ENCODE data around the gene LRRC4.

Gene LRRC4

DNA sequence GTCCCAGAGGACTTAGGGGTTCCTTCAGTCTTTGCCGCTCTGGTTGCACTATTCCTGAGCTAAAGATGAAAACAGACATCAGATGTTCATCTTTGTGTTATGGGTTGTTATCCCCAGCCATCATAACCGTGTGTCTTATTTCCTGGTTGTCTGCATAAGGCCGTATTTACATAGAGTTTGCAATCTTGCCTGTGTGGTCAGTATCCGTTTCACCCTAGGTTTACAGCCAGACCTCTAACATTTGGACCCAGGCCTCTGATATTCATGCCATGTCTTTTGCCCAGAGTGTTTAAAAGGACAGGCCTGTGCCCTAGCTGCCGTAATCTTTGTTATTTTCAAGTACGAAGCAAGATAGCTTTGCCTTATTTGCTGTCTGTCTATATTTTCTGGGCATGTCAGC is 26.6 kb downstream of the LRRC4 start:
- DNase-seq = no peak

DNA sequence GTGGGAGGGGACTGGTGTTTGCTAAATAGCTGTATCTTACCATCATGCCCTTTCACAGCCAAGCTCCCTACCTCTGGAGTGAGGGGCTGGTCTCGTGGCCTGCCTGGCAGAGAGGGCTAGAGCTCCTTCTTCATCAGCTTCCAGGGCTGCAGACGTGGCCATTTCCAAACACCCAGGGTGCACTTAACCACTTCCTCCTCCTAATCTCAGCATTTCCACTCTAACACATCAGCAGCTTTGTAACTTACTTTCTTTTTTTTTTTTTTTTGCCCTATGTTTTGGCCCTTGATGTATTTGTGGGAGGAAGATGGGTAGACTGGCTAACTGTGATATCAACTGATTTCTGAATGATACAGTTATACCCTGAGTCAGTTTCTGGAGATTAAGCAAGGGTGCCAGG is 27.4 kb downstream of the LRRC4 start:
- no peak for DNase-seq

DNA sequence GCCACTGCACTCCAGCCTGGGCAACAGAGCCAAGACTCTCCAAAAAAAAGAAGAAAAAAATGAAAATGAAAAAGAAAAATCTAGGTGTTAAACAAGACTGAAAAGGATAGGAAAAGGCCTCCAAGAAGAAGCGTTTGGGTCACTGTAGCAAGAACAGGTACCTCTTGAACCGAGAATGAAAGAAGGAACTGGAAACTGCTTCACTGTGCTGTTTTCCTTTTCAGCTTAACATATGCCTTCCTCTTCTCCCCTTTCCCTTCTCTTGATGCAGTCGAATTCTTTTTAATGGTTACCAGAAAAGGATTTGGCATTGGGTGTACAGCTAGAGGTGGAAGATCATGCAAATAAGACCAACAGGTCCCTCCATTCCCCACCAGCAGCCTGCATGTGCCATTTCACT is 28.1 kb downstream of the LRRC4 start:
- DNase-seq = no peak

DNA sequence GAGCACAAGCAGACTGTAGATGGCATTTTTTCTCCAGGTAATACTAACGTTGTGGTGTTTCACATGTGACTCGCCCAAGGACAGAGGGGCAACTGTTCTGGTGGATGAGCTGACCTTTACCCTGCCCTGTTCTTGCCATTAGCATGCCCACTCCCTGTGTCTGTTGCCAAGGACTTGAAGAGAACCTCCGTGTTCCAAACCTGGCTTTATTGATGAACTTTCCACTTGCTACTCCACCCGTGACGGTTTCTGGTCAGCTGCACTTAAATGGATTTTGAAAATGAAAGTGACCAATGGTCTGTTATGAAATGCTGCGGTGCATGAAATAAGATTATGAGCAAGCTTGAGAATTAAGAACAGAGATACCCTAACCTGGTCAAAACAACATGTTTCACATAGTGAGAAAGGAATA is 30.4 kb downstream of the LRRC4 start:
- no peak for DNase-seq

DNA sequence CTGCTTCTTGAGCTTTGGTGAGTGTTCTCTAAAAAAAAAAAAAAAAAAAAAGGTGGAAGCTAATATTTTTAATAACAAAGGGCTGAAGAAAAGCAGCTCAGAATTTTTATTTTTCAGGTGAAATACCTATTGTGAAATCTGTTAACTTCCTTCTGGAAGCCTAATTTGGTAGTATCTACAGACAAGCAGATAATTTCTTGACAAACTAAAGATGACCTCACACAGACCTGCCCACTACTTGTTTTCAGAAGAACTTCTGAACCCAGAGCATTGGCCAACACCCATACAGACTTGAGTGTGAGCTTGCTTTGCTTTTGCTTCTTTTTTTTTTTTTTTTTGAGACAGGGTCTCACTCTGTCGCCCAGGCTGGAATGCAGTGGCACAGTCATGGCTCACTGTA is 31.2 kb downstream of the LRRC4 start:
- DNase-seq = no peak

DNA sequence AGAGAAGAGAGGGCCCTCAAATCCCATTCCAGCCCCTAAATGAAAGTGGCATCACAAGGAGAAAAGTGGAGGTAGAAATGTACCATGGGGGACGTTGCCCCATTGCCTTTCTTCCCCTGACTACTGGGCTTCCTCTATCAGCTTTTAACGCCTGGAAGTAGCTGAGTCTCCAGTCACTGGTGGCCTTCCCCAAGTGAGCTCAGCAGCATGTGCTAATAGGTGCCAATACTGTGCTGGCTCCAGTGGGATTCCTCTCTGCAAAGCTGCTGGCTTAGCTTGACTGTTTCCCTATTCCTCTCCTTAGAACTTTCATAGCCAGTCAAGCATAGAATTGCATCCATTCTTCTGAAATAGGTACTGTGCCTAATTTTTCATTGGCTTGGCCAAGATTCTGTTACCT is 32.6 kb downstream of the LRRC4 start:
- DNase-seq = no peak

DNA sequence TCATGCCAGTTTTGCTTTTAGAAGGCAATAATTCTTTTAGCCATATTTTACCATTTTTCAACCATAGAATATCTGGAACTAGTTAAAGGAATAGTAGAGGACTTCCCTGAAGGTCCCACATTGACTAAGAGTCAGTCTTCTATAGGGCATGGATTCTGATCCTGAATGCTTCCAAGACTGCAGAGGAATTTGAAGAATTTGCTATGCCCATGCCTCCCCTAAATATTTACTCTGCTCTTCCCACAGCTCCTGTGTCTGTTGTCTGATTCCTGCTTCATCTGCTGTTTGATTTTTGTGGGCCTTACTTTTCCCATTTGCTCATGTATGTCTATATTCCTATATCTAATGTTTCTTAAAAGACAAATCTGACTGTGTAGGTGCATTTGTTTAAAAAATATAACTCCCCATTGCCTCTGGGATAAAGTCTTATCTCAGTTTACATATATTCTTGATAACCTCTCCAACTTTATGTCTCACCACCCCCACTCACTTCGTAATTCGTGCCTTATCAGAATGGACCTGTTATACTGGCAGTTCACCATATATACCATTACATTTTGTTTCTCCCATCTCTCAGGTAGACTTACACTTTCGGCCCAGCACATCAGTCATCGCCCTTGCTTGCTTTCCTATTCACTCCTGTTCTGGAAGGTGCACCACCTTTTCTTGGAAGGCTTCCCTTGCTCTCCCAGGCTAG is 33.9 kb downstream of the LRRC4 start:
- no peak for DNase-seq

DNA sequence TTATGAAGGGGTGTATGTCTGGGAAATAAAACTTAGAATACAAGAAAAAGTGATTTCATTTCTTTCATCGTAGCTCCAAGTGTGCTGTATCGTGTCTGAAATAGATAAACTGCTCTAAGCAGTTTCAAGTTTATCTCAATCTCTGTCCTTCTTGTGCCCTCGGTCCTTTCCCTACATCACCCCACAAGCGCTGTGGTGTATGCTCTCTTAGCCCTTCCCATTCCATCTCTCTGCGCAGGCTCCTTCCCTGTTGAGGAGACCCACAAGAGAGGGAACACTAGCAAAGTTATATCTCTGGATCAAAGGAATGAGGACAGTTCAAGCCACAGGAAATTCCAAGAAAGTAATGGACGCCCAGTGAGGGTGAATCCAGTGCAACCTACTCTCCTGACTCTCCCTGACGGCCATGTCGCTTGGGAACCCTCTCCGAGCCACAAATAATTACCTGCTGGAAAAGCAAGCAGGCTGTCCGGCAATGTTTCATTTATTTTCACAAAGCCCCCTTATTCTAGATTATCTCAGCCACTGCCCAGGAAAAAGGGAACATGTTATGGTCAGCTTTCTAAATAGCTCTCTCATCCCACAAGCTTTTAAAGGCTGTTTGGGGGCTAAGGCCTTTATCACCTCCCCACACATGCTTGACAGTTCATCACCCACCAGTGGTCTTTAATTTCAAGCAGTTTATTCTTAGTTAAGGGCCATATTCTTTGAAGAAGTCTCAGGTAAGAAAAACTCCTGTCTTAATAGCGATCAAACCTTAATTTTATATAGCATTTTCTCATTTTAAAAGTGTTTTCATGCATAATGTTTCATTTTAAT is 34.8 kb downstream of the LRRC4 start:
- no peak for DNase-seq

DNA sequence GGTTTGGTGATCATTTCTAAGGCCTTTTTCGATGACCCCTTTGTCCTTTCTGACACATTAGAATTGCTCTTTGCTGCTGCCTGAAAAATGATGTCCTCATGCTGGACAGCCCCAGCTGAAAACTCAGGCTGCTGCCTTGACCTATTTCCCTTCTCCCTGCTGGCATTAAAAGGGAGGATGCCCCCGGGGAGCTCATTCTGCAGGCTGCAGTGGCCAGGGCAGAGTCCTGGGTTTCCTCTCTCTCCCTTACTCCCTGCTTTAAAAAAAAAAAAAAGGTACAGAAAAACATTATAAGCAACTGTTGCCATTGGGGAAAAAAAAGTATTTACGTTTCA is 35.4 kb downstream of the LRRC4 start:
- DNase-seq = no peak

DNA sequence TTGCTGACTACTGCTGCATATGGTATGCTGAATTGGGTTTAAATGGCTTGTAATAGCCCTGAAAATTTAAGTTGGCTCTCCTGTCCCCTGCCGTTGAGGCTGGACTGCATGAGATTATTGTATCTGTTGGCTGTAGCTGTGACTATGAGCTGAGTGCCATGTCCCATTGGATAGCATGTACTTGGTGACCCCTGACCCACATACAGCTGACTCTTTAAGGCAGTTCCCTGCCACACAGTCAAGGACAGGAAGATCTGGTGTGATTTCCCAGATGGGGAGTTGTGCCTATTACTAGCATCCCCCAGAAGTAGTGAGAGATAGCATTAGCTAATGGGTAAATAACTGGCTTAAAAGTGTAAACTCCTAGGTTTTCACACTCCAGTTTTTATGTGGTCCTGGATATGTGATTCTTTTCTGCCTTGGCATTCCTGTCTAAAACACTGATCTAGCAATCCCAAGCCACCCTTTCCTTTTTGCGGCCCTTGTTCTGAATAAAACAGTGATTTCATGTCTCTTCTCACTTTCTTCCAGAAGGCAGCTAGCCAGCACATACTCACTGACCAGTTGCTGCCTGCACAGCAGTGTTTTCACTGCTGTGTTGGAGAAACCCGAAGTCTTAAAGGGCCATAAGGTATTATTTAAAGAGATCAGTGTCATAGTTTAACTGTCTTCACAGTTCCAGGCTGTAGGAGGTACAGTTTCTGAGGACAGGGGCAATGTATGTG is 35.9 kb downstream of the LRRC4 start:
- no peak for DNase-seq

DNA sequence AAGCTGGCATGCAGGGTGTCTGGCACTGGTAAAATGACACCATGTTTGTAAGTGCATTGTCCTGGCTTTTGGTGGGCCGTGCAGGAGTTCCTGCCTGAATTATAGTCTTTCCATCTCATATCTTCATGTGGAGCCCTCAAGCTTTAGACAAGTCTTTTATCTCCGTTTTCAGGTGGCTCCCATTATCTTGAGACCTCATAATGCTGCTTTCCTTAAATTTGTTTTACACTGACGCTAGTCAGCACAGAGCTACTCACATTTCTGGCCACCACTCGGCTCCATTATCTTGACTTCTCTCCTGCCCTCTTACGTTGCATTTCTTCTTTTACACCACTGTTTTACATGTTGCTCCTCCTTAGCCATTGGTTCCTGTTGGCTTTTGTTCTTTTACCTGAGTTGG is 37.2 kb downstream of the LRRC4 start:
- DNase-seq = no peak

DNA sequence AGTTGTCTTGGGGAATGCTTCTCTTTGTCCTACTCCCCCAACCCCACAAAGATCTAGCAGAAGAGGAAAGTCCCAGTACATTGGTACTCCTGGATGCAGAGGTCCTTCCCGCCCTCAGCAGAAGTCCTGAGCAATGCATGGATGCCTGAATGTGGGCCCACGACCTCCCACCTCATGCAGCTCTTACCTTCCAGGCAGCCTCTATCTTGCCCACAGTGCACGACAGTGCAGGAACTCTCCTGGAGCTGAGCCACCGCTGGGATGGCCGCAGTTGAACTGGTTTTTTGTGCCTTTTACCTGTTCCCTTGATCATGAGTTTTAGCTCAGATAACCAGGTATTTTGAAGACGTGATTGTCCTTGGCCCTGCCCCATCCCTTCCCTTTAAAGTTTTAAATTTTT is 37.9 kb downstream of the LRRC4 start:
- DNase-seq = no peak

DNA sequence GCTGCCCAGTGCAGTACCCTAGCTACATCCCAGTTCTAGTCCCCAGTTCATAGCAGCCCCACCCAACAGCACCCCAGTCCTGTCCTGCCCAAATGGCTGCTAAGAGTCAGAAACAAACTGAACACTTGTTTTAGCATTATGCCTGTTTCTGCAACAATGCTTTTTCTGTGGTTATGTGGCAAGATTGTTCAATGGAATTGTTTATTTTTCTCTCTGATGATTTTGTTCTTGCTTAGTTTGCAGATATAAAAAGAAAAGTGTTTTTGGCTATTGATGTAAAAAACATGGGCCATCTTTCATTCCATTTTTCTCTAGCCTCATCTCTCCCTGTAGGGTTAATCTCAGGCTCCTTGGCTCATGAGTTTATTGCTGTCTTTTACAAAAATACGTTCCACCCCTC is 42.5 kb downstream of the LRRC4 start:
- no peak for DNase-seq

DNA sequence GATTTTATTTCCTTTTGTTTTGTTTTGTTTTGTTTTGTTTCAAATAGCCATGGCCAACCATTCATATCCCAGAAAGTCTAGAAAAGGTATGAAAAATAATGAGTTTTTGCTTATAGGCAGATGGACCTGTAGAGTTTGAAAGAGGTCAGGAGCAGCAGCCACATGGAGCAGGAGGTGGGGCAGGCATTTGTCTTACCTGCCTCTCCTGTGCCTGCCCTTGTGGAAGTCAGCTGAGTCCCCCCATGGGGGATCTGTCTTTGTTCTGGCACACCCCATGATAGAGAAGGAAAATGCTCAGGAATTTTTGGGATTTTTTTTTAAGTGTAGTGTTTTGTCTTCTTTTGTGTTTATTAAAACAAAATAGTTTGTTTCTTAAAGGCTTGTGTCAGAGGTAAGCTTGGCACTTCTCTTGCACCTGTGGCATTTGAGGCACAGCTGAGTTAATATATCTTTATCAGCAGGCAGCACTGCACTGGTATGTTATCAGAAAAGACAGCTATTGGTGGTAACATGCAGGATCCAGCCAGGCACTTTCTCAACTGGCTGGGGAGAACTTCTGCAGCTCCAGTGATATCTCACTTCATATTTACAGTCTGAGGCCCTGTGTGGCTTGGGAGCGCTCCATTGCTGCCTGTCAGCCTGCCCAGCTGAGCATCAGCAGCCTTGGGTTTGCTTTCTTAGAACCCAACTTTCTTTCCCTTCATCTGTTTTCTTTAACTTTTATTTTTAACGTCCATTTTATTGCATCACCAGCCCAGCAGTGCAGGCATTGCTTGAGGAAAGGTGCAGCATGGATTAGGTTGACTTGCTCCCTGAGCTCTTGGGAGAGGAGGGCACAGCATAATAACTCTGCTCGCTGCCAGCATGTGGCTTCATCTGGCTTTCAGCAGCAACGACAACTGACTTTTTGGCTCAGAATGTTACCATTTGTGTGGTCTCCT is 44.4 kb downstream of the LRRC4 start:
- DNase-seq = no peak

DNA sequence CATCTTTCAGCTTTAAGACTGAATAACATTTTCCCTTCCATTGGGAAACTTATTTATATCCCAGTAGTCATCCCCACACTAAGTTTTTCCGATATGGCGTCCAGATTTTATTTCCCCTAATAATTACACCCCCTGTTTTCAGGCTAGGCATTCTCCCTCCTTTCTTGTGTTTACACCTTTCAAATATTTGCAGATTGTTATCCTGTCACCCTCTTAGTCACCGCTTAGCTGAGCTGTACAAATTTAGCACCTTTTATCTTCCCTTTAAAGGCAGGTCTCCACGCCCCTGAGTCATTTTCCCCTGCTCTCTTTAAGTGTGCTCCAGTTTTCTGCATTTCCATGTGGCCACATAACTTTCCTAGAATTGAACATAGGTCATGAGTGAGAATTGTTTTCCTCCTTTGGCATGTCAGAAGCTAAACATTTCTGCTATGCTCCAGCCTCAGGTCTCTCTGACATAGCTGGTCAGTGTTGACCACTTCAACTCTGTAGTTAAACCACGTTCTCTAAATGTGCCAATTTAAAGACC is 47.4 kb downstream of the LRRC4 start:
- no peak for DNase-seq

DNA sequence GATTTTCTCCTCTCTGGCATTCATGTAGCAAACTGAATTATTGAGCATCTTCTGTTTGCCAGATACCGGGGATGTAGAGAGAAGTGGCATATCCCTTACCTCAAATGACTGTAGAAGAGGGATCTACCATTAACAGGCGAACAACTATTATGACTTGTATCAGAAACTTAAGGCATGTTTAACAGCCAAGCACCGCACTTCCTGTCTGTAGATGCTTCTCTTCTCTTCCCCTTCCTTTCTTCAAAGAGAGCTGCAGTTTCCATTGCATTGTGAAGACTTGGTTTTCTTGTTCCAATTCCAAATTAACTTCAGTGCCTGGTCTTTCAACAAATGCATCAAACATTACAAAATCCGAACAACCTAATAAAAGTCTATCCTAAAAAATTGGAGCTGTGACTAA is 49.3 kb downstream of the LRRC4 start:
- no peak for DNase-seq

DNA sequence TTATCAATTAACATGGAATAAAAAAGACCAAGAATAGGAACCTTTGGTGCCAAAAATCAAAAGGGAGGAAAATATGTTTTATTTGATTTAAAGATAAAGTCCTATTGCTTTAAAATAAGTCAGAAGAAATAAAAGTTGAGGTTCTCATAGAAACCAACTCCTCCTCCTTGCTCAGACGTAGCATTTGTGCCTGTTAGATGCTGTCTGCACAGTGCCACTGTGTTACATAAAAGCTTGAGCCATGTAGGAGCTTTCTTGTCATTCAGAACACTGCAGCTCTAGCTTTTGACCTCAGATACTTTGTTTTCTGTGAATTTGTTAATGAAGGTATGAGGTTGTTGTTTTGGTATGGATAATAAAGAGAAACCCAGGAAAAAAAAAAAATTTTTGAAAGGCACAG is 50.3 kb downstream of the LRRC4 start:
- DNase-seq = no peak

DNA sequence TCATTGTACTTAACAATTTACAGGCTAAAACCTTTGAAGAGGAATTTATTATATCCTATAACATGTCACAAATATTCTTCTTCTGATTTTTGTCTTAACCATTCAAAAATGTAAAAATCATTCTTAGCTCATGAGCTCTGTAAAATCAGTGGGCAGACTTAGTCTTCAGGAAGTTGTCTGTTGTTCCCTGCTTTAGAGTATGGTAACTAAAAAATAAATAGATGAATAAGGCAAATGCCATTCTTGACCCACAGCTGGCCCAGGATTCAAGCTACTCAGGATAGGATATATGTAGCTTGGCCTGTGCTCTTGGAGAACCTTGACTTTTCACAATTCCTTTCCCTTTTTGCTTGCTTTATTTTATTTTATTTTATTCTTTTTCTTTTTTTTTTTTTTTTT is 51.5 kb downstream of the LRRC4 start:
- DNase-seq = no peak

DNA sequence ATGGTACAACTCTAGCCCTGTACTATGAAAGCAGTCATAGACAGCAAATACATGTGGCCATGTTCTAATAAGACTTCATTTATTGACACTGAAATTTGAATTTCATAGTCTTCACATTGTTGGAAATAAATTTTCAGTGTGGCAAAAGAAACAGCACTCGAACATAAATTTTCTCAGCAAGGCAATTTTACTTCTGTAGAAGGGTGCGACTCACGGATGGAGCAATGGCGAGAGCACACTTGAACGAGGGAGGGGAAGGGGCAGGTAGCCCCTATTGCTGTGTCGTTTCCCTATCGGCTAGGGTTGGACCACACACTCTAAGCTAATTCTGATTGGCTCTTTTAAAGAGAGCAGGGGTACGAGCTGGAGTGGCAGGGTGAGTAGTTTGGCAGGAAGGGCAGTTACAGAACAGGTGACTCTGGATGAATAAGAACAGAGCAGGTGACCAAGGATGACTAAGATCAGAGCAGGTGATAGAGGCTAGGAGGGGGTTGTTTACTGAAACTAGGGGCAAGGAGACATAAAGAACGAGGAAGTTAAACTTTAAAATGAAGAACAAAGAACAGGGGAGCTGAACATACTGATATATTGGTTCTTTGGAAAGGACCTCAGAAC is 52.0 kb downstream of the LRRC4 start:
- DNase-seq = no peak

DNA sequence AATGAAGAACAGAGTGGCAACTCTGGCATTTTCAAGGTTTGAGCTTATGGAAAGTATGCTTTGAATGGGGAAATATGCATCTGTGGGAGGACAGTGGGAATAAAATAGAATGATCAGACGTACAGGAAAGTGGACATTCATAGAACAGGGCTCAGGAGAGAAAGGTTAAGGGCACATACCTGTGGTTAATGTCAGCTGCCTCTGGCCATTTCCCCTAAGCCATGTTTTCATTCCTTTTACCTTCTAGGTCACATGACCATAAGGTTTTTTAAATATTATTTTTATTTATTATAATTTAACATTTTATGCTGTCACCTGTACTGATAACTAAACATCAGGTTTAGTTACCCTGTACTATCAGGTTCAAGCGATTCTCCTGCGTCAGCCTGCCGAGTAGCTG is 52.8 kb downstream of the LRRC4 start:
- no peak for DNase-seq
